ENCODE data around the gene DNAH12.

GRCh38 chr3:57555306-57555705 lies 11.2 kb upstream of the DNAH12 start:
- TF ChIP-seq, protein P1, sequence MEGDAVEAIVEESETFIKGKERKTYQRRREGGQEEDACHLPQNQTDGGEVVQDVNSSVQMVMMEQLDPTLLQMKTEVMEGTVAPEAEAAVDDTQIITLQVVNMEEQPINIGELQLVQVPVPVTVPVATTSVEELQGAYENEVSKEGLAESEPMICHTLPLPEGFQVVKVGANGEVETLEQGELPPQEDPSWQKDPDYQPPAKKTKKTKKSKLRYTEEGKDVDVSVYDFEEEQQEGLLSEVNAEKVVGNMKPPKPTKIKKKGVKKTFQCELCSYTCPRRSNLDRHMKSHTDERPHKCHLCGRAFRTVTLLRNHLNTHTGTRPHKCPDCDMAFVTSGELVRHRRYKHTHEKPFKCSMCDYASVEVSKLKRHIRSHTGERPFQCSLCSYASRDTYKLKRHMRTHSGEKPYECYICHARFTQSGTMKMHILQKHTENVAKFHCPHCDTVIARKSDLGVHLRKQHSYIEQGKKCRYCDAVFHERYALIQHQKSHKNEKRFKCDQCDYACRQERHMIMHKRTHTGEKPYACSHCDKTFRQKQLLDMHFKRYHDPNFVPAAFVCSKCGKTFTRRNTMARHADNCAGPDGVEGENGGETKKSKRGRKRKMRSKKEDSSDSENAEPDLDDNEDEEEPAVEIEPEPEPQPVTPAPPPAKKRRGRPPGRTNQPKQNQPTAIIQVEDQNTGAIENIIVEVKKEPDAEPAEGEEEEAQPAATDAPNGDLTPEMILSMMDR (IDR thresholded peaks at IDR 0.05) = no peak
- TF ChIP-seq POLR2A (IDR thresholded peaks at IDR 0.05) = no peak

Measured in right lobe of liver (tissue), 4 donors.